HL-60 (cell line): Measurements from ENCODE around the gene USP24.

Source experiments
- DNase-seq, 2 experiments: peaks; one replicate each; pipeline ENCODE4 v3.0.0-alpha.2; 2010 to 2020; ENCODE audit warnings: low read depth in 1 of 2, low spot score in 1 of 2
- H3K27ac ChIP-seq: fragments of 250-450 bp; sonication (Bioruptor Pico); replicated peaks from 2 replicates; pipeline ENCODE4 v1.5.1; 2020; ENCODE audit warnings: mild to moderate bottlenecking, moderate library complexity
- H3K27me3 ChIP-seq: fragments of 250-450 bp; sonication (Bioruptor Pico); 2 replicates; pipeline ENCODE4 v1.5.1; 2021; ENCODE audit warnings: mild to moderate bottlenecking, moderate library complexity; ENCODE audit not compliant: insufficient read depth, poor library complexity, severe bottlenecking
- H3K4me3 ChIP-seq: replicated peaks from 2 replicates; pipeline ENCODE4 v1.5.1; 2011; ENCODE audit warnings: mild to moderate bottlenecking, control low read depth, low read length; ENCODE audit not compliant: insufficient read depth
- CTCF ChIP-seq: IDR thresholded peaks from one replicate; pipeline ENCODE4 v1.5.1; 2011; ENCODE audit warnings: low read length, control low read depth, inconsistent platforms; ENCODE audit not compliant: insufficient read depth
- GABPA ChIP-seq: IDR thresholded peaks from 2 replicates; pipeline ENCODE4 v1.6.1; 2012; ENCODE audit warnings: low read depth
- POLR2AphosphoS5 ChIP-seq: IDR thresholded peaks from 2 replicates; pipeline ENCODE4 v1.6.1; 2012; ENCODE audit warnings: low read depth
- REST ChIP-seq: IDR thresholded peaks from 2 replicates; pipeline ENCODE4 v1.6.1; 2012; ENCODE audit warnings: low read depth; ENCODE audit not compliant: insufficient replicate concordance
- SPI1 ChIP-seq: IDR thresholded peaks from 2 replicates; pipeline ENCODE4 v1.6.1; 2012; ENCODE audit warnings: low read depth, mild to moderate bottlenecking, borderline replicate concordance

Gene USP24

GRCh38 chr1:55067022-55067778, 148.0 kb downstream of the USP24 start:
- TF ChIP-seq CTCF (no peak), POLR2AphosphoS5 (no peak), SPI1 (no peak), GABPA (no peak), REST (no peak)
- H3K4me3 ChIP-seq = no peak overlapping the region
- no peak for DNase-seq
- H3K27ac ChIP-seq = no peak overlapping the region
- no peaks in the 10 kb centered on the region for H3K27me3 ChIP-seq

DNA sequence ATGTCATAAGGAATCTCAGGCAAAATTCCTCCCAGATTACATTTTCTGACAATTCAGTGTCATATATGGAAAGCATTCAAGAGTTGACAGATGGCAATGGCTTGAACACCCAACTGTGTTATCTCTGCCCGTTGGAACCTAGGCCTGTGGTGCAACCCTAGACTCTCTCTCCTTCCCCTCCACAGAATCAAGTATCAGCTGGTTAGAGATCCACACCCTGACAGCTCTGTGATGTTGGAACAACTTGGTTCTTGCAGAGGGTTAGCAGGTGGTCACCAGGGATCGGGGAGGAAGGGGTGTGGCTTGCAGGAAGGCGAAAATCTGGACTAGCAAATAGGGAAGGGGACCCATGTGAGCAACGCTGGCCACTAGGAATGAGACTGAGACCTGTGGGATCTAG, 149.5 kb downstream of the USP24 start:
- Histone ChIP-seq H3K27ac (no peak overlapping the region), H3K4me3 (no peak overlapping the region), H3K27me3 (no peaks in the 10 kb centered on the region)
- no peak for DNase-seq
- TF ChIP-seq POLR2AphosphoS5 (no peak), GABPA (no peak), SPI1 (no peak), REST (no peak), CTCF (no peak)

DNA sequence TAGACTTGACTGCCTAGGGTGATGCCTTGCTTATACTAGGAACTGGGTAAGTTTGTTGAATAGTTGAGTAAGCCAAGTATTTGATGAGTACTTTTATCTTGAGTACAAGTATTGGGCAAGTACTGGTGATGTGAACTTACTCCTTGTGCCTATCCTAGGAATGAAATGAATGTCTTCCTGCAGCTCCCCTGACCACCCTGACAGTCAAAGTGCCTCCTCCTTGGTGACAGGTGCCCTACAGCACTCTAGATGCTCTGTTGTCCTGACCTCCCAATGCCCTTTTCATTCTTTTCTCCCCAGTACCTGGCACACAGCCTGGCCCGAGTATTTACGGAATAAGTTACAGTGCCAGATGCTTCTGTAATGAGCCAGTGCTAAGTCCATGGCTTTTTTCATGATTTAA, 150.3 kb downstream of the USP24 start:
- no peak for TF ChIP-seq SPI1
- no peak for TF ChIP-seq POLR2AphosphoS5
- DNase-seq = no peak
- Histone ChIP-seq H3K27ac (no peak overlapping the region), H3K27me3 (no peaks in the 10 kb centered on the region), H3K4me3 (no peak overlapping the region)

DNA sequence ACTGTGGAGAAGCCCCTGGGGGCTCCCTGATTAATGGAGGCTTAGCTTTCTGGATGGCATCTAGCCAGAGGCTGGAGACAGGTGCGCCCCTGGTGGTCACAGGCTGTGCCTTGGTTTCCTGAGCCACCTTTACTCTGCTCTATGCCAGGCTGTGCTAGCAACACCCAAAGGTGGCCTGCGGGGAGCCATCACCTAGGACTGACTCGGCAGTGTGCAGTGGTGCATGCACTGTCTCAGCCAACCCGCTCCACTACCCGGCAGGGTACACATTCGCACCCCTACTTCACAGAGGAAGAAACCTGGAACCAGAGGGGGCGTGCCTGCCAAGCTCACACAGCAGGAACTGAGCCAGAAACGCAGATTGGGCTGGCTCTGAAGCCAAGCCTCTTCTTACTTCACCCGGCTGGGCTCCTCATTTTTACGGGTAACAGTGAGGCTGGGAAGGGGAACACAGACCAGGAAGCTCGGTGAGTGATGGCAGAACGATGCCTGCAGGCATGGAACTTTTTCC, 151.0 kb downstream of the USP24 start:
- no peak overlapping the region for H3K4me3 ChIP-seq
- H3K27ac ChIP-seq = no peak overlapping the region
- TF ChIP-seq SPI1 (no peak), REST (no peak), POLR2AphosphoS5 (no peak), GABPA (no peak), CTCF (no peak)
- no peaks in the 10 kb centered on the region for H3K27me3 ChIP-seq
- peak in 1 of 2 experiments; percentile 5 for DNase-seq
